Left kidney (tissue), 2 donors: ENCODE results near the gene TK1. TPM values are rescaled to one million over a fixed set of nuclear protein-coding genes. Genes with fewer than 3 reads are reported as not detected.
"Not testable (repeated sequence)": the region's sequence is repeated elsewhere in the genome, so short reads cannot be mapped to it uniquely, and the experiment has no call there.

Experiments used
- DNase-seq: peaks from one replicate; pipeline ENCODE4 v3.0.0-alpha.2; 2013
- polyA plus RNA-seq: library from polyadenylated mRNA; unstranded; fragments of 120-200 nt; gene quantifications from one replicate; pipeline ENCODE4 v1.2.1, GENCODE V29; 2013; ENCODE audit not compliant: insufficient read length

Gene TK1
- polyA plus RNA-seq, 1 donor: 34.0 TPM

DNA sequence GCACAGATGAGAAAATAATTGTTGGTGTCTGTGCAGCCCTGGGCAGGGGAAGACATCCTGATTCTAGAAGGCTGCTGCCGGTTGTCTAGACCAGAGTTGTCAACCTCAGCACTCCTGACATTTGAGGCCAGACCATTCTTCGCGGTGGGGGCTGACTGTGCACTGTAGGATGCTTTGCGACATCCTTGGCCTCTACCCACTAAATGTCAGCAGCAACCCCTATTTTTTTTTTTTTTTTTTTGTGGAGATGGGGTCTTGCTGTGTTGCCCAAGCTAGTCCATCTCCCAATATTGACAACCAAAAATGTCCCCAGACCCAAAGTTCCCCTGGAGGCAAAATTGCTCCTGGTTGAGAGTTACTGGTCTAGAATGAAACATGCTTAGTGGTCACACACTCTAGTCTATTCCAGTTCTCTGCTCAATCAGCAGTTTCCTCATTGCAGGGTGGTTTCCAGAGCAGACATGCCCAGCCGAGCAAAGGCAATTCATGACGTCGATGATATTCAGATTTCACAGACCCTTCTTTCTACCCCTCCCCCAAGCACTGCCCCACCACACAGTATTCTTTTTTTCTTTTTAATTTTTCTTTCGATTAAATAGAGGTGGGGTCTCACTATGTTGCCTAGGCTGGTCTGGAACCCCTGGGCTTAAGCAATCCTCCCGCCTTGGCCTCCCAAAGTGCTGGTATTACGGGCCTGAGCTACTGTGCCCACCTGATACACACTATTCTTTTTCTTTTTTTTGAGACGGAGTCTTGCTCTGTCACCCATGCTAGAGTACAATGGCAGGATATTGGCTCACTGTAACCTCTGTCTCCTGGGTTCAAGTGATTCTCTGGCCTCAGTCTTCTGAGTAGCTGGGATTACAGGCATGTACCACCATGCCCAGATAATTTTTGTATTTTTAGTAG is 31.7 kb downstream of the TK1 start:
- no peak for DNase-seq

DNA sequence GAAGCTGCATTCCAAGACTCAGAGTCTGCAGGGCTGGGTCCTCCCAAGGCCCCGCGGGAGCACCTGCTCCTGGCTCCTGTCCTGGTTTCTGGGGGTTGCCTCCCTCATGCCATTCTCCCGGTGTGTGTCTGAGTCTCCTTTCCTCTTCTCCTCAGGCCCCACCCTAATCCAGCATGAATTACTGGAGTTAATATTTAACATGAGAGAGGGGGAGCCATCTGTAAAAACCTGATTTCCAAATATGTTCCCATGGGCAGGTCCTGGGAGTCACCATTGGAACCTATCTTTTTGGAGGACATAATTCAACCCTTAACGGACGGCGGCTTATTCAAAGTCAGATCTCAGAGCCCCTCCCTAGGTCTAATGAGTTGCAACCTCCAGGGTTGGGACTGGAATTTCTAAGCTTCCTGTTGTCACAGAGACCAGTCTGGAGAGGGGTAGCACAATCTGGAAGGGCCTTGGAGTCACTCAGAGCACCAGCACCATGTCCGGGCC is 35.3 kb downstream of the TK1 start:
- no peak for DNase-seq

DNA sequence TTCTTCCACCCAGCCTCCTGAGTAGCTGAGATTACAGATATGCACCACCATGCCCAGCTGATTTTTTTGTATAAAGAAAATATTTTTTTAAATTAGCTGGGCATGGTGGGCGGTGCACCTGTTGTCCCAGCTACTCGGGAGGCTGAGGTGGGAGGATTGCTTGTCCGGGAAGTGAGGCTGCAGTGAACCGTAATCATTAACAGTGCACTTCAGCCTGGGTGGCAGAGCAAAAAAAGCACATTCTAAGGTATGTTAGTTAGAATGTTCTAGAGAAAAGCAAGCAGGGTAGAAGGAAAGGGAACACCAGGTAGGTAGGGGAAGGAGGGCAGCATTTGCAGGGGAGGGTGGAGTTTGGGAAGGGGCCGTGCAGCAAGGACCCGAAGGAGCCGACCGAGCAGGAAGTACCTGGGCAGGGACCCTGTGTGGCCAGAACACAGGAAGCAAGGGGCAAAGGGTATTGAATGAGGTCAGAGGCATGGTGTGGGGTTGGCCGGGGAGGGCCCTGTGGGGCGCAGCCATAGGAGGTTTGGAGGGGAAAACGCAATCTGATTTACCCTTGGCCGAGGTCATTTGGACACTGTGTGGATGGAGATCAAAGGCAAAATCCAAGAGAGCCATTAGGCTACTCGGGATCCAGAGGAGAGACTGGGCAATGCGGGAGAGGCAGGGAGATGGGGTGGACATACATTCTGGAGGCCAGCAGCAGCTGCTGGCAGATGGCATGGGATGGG is 38.4 kb downstream of the TK1 start:
- no peak for DNase-seq

DNA sequence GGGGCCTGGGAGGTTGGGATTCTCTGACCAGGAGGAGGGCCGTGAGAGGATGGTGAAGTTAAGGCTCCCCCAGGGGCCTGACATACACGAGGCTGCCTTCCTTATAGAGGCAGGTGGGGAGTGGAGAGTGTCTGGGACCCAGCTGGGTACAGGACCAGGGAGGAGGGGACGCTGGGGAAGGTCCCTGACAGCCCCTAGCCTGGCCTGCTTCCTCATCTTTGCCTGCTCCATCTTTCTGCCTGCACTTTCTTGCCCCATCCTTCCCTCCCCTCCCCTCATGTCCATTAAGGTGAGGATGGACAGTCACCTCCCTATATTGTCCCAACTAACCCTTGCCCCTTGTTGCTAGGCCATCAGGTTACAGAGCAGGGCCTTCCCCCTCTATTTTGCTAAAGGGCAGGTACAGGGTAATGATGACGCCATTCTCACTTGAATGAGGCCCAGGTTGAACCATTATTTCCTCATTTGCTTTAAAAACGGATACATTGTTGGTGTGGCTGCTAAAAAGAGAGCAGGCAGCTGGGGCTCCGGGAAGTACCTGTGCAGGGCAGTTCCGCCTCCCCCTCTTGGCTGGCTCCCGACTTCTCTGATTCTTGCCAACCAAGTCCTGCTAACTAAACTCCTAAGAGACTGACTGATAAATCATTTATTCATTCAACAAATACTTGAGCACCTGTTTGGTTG is 39.4 kb downstream of the TK1 start:
- DNase-seq: no peak

DNA sequence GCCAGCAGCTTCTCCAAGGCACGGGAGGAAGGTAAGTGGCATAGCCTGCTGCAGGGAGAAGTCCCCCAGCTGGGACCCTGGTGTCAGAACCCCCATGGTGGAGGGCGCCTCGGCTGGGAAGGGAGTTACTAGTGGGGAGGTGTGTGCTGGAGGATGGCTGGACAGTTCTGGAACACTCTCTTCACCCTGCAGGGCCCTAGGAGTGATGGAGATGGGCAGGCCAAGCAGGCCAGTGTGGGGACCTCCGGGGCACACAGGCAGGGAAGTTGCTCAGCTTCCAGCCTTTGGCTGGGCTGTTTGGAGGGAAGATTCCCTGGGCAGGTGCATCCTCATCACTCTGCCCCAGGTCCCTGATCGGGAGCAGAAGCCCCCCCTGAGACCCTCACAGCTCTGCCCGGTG is 40.0 kb downstream of the TK1 start:
- no peak for DNase-seq

DNA sequence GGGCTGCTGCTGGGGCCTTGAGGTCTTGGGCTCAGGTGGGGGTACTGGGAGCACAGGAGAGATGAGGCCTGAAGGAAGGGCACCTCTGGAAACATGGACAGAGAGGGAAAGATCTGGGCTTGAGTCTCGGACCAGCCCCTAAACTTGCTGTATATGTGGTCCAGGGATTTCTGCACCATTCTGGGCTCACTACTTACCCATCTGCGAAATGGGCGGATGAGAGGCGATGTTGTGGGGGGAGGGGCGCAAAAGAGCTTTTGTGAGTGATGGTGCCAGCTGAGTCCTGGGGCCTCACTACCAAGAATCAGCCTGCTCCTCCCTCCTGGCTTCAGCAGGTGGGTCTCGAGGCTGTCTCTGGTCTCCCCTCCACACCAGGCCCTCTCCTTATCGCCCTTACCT is 40.4 kb downstream of the TK1 start:
- DNase-seq: no peak

DNA sequence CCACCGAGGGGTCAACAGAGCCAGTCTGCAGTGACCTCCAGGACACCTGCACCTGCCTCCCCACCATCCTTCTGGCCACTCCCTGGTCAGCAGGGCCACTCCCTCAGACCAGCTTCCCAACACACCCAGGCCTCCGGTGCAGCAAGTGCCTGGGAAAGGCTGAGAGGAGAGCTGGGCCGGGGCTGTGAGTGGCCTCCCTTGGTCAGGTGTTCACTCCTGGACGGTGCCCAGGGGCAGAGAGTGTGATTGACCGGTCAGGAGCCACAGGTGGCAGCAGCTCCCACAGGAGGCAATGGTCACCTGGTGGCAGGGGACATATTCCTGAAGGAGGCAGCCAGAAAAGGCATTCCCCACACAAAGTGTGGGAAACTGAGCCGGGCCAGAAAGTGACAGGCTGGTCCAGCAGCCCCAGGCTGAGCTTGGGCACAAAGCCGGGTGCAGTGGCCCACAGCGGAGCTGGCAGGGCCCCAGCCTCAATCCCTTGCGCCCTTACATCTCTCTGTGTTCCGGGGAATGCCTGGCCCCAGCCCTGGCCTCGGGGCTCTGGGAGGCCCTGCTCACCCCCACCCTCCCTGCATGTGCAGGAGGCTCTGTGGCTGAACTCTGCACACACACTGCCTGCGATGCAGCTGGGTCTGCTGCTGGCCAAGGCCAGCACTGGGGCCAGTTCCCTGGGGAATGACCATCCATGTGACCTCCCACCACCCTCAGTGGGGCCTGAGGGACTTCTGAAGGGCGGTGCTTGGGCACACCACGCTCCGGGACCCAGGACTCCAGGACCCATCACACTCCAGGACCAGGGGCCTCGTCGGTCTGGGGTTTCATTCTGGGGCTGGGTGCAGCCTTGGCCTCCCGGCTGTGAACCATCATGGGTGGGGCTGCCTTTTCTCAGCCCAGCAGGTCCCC is 41.9 kb downstream of the TK1 start:
- no peak for DNase-seq

DNA sequence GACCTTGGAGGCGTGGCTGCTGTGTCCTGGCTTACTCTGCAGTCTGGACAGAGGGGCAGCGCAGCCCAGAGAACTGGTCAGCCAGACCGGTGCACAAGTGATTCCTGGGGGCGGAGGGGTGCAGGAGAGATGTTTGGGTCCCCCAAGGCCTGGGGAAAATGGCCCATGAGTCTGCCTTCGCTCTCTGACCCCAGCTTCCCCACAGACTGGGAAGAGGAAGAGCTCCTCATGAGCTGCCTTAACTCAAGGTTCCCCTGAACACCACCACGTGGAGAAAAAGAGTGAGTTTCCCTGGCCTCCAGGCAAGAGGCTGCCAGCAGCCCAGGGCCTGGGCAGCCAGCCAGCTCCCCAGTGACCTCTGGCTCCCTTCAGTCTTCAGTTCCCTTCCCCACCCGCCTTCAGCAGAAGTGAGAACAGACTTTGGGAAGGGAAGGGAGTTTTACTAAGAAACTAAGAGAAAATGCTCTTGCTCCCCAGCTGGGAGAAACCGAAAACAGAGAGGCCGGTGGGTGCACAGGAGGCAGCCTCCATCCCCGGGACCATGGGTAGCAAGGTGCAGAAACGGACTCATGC is 42.6 kb downstream of the TK1 start:
- peak; percentile 81 for DNase-seq

DNA sequence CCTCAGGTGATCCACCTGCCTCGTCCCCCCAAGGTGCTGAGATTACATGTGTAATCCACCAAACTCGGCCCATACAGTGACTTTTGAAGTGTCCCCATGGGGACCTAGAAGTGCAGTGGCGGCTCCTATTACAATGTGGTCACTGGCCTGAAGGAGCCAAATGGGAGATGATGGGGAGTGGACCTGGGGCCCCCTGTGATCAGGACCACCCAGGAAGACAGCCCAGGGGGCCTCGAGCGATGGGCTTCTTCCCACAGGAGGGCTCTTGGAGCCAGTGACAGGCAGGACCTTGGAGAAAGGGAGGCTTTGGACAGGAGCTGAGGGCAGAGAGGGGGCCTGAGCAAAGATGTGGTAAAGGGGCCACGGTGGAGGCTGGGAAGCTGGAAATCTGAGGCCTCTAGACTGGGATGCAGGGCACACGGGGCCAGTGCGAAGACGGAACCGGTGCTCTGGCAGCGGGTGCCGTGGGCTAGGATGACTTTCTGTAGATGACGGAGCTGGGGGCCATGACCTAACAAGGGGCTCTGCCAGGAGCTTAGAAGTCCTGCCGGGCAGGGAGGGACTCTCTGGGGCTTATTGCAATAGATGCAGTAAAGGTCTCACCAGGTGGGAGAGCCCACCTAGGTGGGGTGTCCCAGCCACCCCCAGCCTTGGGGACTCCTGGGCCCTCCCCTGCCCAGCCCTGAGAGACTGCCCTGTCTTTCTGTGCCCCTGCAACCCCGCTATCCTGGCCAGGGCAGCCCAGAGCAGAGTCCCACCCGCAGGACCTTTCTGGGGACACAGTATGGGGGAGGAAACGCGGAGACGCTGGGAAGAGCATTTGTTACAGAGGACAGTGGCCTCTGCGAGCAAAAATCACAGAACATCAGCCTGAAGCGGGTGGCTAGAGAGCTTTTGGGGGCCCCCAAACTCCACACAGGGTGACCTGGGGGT is 43.4 kb downstream of the TK1 start:
- no peak for DNase-seq

DNA sequence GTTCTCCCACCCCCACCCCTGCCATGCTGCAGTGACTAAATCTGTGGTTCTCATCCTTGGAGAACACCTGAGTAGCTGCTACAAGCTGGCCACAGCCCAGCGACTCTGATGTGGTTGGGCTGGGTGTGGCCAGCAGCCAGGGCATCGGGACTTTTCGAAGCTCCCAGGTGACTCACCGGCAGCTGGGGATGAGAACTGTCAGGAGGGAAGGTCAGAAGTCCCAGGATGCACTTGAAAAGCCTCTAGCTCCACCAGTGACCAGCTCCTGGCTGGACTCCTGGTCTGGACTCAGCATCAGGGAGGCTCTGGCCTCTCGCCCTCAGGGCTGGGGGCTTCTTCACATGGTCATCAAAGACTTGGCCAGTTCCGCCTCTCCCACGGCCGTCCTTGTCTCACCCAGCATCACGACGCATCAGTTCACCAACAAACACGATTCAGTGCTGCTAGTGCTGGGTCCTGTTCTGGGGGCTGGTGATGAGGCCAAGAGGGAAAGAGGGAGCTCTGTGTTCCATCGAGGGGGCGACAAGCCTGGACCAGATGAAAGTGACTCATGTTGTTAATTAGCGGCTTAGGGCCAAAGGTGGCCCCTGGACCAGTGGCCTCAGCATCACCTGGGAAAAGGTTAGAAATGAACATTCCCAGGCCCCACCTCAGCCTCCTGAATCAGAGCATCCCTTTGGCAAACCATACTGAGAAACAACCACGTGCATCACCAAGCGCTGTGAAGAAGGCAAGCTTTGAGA is 44.6 kb downstream of the TK1 start:
- no peak for DNase-seq

DNA sequence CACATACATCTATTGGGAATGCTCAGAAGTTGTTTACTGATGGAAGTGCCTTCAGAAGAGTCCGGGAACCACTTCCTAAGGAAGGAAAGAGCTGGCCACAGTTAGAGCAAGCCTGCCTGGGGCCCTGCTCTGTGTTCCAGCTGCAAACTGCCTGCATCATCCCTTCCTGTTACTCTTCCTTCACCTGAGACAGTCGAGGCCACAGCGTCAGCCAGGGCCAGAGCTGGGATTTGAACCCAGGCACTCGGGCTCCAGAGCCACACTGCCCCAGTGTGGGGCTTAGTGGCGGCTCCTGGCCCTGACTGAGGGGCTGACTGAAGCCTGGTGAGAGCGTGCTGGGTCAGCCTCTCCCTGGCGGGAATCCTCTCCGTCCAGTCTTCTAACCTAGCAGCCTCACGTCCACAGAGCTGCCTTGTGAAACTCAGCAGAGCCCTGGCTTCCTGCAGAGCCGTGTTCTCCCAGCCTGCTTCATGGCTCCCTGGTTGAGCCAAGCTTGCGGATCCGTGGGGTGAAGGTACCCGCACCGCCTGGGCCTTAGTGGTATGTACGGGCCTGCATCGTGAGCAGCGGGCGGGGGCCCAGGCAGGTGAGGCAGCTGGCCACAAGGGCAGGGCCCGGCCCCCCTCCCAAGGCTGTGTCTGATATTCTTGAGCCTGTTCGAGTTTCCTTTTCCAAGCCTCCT is 45.3 kb downstream of the TK1 start:
- DNase-seq: no peak

DNA sequence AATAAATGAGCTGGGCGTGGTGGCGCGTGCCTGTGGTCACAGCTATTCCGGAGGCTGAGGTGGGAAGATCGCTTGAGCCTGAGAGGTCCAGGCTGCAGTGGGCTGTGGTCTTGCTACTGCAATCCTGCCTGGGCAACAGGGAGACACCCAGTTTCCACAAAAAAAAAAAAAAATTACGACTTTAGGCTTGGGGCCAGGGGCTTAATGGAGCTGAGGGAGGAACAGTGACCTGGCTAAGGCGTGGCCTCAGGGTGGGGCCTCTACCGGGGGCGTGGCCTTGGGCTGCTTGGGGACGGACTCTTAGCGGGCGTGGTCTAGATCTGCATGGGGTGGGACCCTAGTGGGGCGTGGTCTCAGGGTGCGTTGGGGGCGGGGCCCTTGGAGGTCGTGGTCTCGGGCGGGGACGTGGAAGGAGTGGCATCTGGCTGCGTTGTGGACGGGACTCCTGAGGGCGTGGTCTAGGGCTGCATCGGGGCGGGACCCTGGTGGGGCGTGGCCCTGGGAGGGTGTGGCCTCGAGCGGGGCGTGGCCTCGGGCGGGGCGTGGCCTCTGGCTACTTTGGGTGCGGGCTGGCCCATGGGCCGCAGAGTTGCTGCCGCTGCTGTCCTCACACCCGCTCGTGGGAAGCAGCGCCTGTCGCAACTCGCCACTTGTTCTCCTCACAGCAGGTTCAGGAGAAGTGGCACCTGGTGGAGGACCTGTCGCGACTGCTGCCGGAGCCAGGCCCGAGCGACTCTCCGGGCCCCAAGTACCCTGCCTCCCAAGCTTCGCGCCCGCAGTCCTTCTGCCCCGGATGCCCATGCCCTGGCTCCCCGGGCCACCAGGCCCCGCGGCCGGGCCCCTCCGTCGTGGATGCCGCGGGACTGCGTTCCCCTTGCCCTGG is 46.4 kb downstream of the TK1 start:
- DNase-seq: no peak

DNA sequence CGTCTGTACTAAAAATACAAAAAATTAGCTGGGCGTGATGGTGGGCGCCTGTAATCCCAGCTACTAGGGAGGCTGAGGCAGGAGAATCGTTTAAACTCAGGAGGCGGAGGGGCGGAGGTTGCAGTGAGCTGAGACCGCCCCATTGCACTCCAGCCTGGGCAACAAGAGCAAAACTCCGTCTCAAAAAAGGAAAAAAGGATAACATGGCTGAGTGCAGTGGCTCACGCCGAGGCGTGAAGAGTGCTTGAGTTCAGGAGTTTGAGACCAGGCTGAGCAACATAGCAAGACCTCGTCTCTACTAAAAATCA is 47.0 kb downstream of the TK1 start:
- DNase-seq: not testable (repeated sequence)

DNA sequence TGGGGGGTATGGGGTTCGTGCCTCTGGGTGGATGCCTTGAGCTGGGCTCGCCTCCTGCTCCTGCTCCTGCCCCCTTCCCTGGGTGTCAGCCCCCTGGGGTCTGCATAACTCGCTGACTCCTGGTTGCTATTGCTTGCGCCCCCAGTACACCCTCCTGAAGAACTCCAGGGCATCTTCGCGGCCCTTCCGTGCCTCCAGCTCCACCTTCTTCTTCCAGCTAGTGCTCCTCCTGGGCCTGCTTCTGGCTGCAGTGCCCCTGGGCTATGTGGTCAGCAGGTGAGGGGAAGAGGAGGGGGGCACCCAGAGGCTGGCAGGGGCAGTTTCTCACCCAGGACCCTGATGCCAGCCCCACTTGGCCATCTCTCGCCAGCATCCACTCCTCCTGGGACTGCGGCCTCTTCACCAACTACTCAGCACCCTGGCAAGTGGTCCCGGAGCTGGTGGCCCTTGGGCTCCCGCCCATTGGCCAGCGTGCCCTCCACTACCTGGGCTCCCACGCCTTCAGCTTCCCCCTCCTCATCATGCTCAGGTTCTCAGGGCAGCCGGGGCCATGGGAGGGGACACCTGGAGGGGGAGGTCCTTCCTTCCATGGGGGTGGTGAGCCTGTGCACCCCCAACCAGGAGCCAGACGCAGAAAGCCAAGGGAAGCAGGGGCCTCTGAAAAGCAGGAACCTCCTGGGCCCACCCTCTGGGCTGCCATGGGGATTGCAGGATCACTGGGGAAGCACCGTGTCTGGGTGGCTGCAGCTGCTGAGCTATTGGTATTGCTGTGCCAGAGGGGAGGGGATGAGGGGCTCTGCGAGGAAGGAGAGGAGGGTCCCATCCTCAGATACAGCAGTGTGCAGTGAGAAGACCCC is 48.4 kb downstream of the TK1 start:
- no peak for DNase-seq

DNA sequence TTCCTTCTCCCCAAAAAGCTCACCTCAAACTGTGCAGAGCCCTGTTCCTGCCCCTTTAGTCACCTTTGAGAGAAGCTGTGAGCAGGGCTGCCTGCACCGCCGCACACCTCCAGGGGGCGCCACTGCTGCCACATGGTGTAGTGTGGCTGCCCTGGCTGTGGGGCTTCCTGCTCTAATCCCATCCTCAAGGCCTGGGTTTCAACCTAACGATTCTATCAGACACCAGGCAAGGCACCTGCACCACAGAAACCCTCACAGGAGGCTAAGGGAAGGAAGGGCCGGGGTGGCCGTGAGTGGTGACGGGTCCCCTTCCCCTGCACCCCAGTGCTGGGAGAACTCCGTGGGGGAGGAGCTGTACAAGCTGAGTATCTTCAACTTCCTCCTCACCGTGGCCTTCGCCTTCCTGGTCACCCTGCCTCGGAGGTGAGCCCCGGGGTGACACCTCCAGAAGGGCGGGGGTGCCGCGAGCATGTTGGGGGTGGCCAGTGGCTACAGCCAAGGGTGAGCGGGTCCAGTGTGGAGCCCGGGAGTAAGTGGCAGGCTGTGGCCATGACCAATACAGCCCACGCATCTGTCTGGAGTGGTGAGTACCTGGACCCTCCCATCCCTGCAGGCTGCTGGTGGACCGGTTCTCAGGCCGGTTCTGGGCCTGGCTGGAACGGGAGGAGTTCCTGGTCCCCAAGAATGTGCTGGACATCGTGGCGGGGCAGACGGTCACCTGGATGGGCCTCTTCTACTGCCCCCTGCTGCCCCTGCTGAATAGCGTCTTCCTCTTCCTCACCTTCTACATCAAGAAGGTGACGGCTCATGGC is 49.3 kb downstream of the TK1 start:
- no peak for DNase-seq
